ENCODE measurements around the gene MACROD2.

Gene MACROD2

DNA sequence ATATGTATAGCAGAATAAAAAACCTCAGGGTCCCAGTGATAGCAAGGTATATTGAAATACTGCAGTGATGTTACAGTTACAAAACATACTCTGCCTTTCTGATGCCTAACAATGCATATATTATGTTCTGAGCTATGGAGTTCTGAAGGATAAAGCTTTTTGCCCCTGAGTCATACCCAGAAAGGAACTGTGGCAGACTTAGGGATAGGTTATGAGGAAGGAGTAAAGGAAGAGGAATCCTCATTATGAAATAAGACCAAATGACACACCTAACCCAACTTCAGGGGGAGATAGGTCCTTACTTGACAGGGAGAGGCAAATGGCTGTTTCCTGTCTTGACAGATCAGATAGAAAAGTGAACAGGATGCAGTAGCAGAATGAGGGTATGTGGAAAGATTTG is 1282.7 kb downstream of the MACROD2 start:
- DNase-seq (ENCODE audit: low read depth in 2 of 2) = no peak

DNA sequence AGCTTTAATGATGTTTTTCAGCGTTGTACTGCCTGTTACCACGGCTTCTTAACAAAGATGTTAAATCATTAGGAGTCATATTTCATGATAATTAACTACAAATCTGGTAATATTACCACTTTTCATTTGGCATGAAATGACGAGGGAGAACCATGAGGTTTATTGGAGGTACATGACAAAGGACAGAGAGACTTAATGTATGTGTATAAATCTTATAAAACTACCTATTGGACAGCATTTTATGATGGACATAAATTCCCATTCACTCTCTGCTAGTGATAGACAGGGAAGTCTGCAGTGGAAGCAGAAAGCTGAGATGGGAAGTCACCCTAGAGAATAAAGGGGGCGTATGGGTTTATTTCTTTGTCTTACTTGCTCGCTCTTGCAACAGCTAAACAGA is 1292.0 kb downstream of the MACROD2 start:
- DNase-seq (ENCODE audit: low read depth in 2 of 2) = no peak

- no peak for DNase-seq (ENCODE audit: low read depth in 2 of 2)
Observed at GRCh38 chr20:15288106-15288505, 1292.8 kb downstream of the MACROD2 start.

DNA sequence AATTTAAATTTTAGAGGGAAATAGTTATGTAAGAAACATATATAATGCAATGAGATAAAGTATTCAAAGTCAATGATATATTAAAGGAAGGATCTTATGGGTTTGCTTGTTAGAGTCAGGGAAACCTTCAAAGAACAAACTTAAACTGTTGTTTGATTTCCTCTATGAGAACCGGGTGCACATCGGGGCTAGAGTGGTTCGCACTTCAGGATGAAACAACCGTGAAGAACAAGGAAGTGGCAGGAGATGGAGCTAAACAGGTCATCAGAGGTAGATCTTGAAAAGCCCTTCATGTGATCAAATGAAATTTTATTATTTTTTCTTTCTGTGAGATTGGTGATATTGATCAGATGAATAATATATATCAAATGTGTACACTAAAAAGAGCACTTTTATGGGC is 1294.0 kb downstream of the MACROD2 start:
- DNase-seq (ENCODE audit: low read depth in 2 of 2) = no peak

- DNase-seq (ENCODE audit: low read depth in 2 of 2) = no peak
Observed at GRCh38 chr20:15292405-15292804, 1297.1 kb downstream of the MACROD2 start.

GRCh38 chr20:15296422-15296821 is 1301.1 kb downstream of the MACROD2 start:
- no peak for DNase-seq (ENCODE audit: low read depth in 2 of 2)

DNA sequence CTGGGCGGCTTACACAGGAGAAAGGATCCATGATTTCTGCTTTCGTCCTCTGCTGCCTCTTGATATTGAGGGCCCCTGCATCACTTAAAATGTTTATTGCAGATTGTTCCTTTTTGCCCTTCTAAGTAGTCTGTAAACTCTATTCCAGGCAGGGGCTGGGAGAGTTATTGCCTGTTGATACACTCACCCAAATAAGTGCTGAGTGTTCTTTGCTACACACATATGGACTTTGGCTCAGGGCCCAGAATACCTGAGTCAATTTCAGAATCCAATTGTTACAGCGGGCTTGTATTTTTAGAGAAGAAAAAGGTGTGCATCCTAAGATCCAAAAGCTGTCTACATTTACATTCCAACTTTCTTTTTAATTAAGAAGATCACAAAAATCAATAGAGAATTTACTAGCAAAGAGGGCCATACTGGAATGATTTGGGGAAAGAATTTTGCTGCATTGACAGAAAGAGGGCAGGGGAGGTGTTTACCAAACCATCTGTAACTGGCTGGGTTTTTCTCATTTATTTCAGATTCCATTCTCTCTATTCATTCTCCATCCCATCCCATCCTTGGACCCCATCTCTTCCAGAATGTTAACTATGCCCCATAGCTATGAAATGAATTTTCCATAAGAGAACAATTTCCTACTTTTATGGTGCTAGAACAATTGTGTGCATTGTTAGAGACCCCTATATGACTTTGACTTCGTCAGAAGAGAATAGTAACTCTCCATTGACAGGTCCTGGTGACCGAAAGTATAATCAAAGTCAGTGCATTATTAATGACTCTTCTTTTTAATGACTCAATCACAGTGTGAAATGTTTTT is 1302.0 kb downstream of the MACROD2 start:
- no peak for DNase-seq (ENCODE audit: low read depth in 2 of 2)

DNA sequence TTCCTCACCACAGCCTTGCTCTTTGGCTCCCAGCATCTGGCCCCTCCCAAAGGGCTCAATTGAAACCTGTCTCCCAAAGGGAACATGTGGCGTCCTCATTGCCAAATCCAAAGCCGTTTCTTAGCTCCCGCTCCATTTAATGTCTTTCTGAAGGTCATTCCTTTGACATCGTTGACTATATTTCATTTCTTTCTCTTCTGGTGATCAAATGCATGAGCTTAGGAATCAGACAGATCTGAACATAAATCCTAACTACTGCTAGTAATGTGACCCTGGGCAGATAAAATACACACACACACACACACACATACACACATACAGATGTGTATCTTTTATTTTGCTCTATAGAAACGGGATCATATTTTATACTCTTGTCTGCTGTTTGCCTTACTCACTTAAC is 1306.8 kb downstream of the MACROD2 start:
- DNase-seq (ENCODE audit: low read depth in 2 of 2) = no peak

DNA sequence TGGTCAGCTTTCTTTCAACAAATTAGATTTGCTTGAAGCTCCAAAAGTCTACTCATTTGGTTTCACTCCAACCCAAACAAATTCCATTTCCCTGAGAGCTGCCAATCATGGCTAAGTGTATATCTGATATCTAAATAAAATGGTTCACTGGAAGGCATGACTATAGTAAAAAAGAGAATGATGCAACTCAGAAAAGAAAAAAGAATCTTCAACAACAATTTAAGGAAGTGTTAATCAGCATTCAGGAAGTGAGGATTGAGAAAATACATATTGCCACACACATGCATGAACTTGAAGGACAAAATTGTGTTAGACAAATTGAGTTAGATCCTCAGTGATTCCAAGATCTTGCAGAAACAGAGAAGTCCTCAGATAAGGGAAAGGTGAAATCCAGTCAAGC is 1315.0 kb downstream of the MACROD2 start:
- no peak for DNase-seq (ENCODE audit: low read depth in 2 of 2)

- DNase-seq (ENCODE audit: low read depth in 2 of 2) = no peak
Observed at GRCh38 chr20:15316556-15316955, 1321.2 kb downstream of the MACROD2 start.

- DNase-seq (ENCODE audit: low read depth in 2 of 2) = no peak
Observed at GRCh38 chr20:15317546-15318232, 1322.4 kb downstream of the MACROD2 start.

DNA sequence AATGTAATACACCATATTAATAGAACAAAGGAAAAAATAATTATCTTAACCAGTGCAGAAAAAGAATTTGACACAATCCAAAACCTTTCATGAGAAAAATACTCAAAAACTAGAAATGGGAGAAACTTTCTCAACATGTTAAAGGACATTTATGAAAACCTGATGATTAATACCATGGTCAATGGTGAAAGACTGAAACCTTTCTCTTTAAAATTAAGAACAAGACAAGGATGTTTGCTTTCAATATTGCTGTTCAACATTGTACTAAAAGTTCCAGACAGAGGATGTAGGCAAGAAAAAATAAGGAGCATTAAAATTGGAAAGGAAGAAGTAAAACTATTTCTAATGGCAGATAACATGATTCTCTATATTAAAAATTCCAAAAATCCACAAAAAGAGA is 1323.4 kb downstream of the MACROD2 start:
- no peak for DNase-seq (ENCODE audit: low read depth in 2 of 2)

DNA sequence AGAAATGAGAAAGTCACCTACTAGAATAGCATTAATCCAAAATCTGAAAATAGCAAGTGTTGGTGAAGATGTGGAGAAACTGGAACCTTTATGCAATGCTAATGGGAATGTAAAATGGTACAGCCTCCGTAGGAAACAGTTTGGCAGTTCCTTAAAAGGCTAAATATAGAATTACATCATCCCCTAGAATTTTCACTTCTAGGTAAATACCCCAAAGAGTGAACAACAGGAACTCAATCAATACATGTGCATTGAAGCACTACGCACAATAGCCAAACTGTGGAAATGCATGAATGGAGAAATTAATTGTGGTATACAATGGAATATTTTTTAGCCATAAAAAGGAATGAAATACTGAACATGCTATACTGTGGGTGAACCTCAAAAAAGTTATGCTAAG is 1324.1 kb downstream of the MACROD2 start:
- no peak for DNase-seq (ENCODE audit: low read depth in 2 of 2)

DNA sequence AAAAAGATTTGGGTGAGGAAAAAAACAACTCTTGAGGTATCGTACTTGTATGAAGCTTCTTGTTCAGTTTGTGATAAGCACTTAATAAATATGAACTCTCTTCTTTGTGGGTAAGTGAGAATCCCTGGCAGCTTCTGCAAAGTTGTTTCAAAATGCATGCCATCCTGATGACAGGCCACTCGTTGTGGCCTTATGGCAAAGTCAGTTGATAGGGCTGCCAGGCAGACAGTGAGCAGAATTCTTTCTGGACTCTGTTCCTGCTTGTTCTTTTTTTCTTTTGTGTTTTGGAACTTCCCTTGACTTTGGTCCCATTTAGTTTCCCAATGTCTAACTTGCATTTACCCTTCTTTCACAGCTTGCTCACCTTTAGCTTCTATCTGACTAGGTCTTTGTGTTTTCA is 1325.6 kb downstream of the MACROD2 start:
- no peak for DNase-seq (ENCODE audit: low read depth in 2 of 2)

DNA sequence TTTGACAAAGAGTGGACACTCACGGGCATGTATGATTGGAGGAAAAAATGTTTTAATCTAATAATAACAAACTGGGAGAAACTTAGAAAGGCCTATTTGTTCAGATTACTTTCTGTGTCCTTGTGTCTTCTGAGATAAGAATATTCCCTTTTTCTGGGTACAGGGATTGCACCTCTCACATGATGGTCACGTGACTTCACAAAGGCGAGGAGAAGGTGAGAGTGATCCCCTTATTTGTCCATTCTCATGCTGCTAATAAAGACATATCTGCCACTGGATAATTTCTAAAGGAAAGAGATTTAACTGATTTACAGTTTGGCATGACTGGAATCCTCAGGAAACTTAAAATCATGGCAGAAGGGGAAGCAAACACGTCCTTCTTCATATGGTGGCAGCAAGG is 1331.8 kb downstream of the MACROD2 start:
- DNase-seq (ENCODE audit: low read depth in 2 of 2) = no peak

- DNase-seq (ENCODE audit: low read depth in 2 of 2) = no peak
Observed at GRCh38 chr20:15328084-15328483, 1332.8 kb downstream of the MACROD2 start.

GRCh38 chr20:15332711-15333160 is 1337.4 kb downstream of the MACROD2 start:
- no peak for DNase-seq (ENCODE audit: low read depth in 2 of 2)

DNA sequence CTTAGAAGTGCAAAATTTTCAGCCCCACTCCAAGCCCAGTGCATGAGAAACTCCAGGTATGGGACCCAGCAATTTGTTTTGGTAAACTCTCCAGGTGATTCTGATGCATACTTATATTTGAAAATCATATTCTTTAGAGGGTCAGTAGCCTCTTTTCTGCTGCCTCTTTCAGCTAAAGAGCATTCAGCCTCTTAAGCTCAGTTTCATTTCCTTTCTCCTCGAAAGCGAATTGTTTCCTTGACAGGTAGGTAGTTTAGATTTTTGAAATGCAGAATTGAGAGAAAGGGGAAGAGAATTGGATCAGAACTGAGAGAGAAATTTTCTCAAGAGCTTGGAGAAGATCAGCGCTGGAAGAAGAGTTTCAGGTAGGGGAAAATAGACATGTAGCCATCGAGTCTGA is 1337.9 kb downstream of the MACROD2 start:
- DNase-seq (ENCODE audit: low read depth in 2 of 2) = no peak

DNA sequence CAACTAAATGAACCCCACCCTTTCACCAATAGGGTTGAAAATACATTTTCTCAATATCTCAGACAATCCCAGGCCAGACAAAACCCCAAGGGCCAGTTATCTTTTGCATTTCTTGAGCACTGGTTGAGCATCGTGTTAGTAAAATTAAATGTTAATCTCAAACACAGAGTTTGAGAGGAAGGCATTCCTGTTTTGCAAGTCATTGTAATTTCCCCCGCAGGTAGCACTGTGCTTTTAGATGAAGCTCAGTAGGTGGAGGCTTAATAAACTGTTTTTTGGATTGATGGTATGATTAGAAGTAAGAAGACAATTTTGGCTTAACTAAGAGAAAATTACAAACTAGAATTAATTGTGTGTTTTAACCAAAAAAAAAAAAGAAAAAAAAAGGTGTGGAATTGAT is 1340.7 kb downstream of the MACROD2 start:
- no peak for DNase-seq (ENCODE audit: low read depth in 2 of 2)

- DNase-seq (ENCODE audit: low read depth in 2 of 2) = no peak
Observed at GRCh38 chr20:15336536-15336935, 1341.2 kb downstream of the MACROD2 start.

- DNase-seq (ENCODE audit: low read depth in 2 of 2) = no peak
Observed at GRCh38 chr20:15339264-15339663, 1343.9 kb downstream of the MACROD2 start.

- no peak for DNase-seq (ENCODE audit: low read depth in 2 of 2)
Observed at GRCh38 chr20:15342991-15343523, 1347.7 kb downstream of the MACROD2 start.

DNA sequence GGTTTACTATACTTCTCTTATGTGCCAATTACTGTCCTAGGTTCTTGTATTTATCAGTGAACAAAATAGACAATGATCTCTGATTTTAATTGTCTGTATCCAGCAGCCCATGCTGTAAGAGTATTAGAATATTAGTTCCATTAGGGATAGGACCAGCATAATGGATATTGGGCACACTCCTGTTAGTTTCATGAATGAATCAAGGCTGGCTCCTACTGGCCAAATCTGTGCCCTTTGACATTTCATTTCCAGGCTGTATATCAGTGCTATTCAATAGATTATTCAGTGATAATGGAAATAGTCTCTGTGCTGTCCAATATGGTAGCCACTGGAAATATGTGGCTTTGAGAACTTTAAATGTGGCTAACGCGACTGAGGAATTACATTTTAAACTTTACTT is 1350.0 kb downstream of the MACROD2 start:
- DNase-seq (ENCODE audit: low read depth in 2 of 2) = no peak

Measured in stimulated activated CD8-positive, alpha-beta memory T cell treated with anti-CD3 and anti-CD28 coated beads, Interleukin-2, amount 100 ng/mL, for 1 hour (primary cell).